Natural killer cell (primary cell): ENCODE data around the gene HPRT1. TPM values are rescaled to one million over a fixed set of nuclear protein-coding genes. Genes with fewer than 3 reads are reported as not detected.

Source experiments
- ATAC-seq, 3 donors: fragments of 150-1000 bp in 2 of 3; fragments of 200-7000 bp in 1 of 3; cut with Tn5 transposase; 1 replicate in 1 of 3; 2 replicates in 2 of 3; pipeline ENCODE4 v1.10.0; 2021; ENCODE audit warnings: mild to moderate bottlenecking in 2 of 3, moderate library complexity in 2 of 3
- DNase-seq, 2 donors: peaks; one replicate each; pipeline versions ENCODE4 v3.0.0 to v3.0.0-alpha.2; 2013 to 2021; ENCODE audit warnings: mixed read lengths in 1 of 2
- H3K27ac ChIP-seq: one replicate; pipeline ENCODE4 v1.5.1; 2013; ENCODE audit warnings: mild to moderate bottlenecking, low read length
- H3K27me3 ChIP-seq: one replicate; pipeline ENCODE4 v1.6.1; 2013; ENCODE audit warnings: low read length; ENCODE audit not compliant: control insufficient read depth, insufficient read depth
- H3K36me3 ChIP-seq: one replicate; pipeline ENCODE4 v1.6.1; 2013; ENCODE audit warnings: low read length; ENCODE audit not compliant: control insufficient read depth, insufficient read depth
- H3K4me1 ChIP-seq: one replicate; pipeline ENCODE4 v1.6.1; 2013; ENCODE audit warnings: low read length; ENCODE audit not compliant: control insufficient read depth, insufficient read depth
- H3K4me3 ChIP-seq: one replicate; pipeline ENCODE4 v1.5.1; 2013; ENCODE audit warnings: low read length
- H3K9me3 ChIP-seq: one replicate; pipeline ENCODE4 v1.6.1; 2013; ENCODE audit warnings: low read length; ENCODE audit not compliant: control insufficient read depth, insufficient read depth
- H3K27ac Mint-ChIP-seq, 2 donors: one replicate each; pipeline ENCODE4 v1.8.0; 2022; ENCODE audit warnings: mild to moderate bottlenecking in 2 of 2, mixed read lengths in 2 of 2, moderate library complexity in 1 of 2
- H3K27me3 Mint-ChIP-seq, 2 donors: one replicate each; pipeline ENCODE4 v1.8.0; 2022; ENCODE audit warnings: low read depth in 2 of 2, mixed read lengths in 2 of 2
- H3K36me3 Mint-ChIP-seq: one replicate; pipeline ENCODE4 v1.8.0; 2022; ENCODE audit warnings: mixed read lengths
- H3K4me1 Mint-ChIP-seq, 2 donors: one replicate each; pipeline ENCODE4 v1.8.0; 2022; ENCODE audit warnings: mixed read lengths in 2 of 2
- H3K4me3 Mint-ChIP-seq: one replicate; pipeline ENCODE4 v1.8.0; 2022; ENCODE audit warnings: mild to moderate bottlenecking, moderate library complexity, mixed read lengths
- H3K9me3 Mint-ChIP-seq, 2 donors: one replicate each; pipeline ENCODE4 v1.8.0; 2022; ENCODE audit warnings: mixed read lengths in 2 of 2
- WGBS: methylation state at CpG from one replicate; pipeline ENCODE4 v1.1.7; 2013; ENCODE audit warnings: missing lambda C conversion rate; ENCODE audit not compliant: insufficient coverage; 5-methylcytosine and 5-hydroxymethylcytosine counted together
- intact Hi-C: fragments of 100-400 bp; cut with micrococcal nuclease; formaldehyde crosslinking; loops from one replicate; pipeline ENCODE4 v1.14.2; 2022
- total RNA-seq, 4 donors: library from RNA; stranded (reverse); fragments of 120-200 nt in 1 of 4; gene quantifications; one replicate each; pipeline versions ENCODE4 v1.2.3 to v1.2.4, GENCODE V29; 2013 to 2022
- TF ChIP-seq, protein P1 (sequence below): fragments of 200-600 bp; IDR thresholded peaks from one replicate; pipeline ENCODE4 v1.8.0; 2022; ENCODE audit warnings: antibody characterized with exemption

Gene HPRT1
- total RNA-seq, 3 donors from 2014 or later (not counting 1 experiment from before 2014, with no cell fraction given): 15.1 to 17.8 (median 17.7) TPM

DNA sequence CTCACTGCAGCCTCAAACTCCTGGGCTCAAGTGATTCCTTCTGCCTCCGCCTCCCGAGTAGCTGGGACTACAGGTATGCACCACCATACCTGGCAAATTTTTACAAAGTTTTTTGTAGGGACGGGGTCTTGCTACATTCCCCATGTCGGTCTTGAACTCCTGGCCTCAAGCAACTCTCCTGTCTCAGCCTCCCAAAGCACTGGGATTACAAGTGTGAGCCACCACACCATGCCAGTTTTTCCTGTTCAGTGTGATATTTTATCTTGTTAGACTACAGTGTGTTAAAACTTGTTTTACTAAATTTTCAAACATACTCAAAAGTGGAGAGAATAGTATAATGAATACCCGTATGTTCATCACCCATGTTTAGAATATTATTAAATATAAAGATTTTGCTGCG, 12.1 kb downstream of the HPRT1 start:
- Mint-ChIP-seq H3K27ac (no peak overlapping the region), H3K36me3 (no peaks in the 10 kb centered on the region), H3K9me3 (no peaks in the 10 kb centered on the region), H3K4me3 (no peak overlapping the region), H3K27me3 (no peaks in the 10 kb centered on the region), H3K4me1 (no peaks in the 10 kb centered on the region)
- 96% methylated on average over 4 of the region's 6 CpGs for WGBS
- no peaks in the 10 kb centered on the region for H3K27me3 ChIP-seq
- no peak overlapping the region for H3K4me3 ChIP-seq
- no peak for DNase-seq
- intact Hi-C loops: no loop called here
- no peaks in the 10 kb centered on the region for H3K4me1 ChIP-seq
- no peak for ATAC-seq
- H3K27ac ChIP-seq: no peak overlapping the region
- peaks cover 2% of the 10 kb centered on the region for H3K36me3 ChIP-seq
- H3K9me3 ChIP-seq: no peaks in the 10 kb centered on the region
- TF ChIP-seq, protein P1, sequence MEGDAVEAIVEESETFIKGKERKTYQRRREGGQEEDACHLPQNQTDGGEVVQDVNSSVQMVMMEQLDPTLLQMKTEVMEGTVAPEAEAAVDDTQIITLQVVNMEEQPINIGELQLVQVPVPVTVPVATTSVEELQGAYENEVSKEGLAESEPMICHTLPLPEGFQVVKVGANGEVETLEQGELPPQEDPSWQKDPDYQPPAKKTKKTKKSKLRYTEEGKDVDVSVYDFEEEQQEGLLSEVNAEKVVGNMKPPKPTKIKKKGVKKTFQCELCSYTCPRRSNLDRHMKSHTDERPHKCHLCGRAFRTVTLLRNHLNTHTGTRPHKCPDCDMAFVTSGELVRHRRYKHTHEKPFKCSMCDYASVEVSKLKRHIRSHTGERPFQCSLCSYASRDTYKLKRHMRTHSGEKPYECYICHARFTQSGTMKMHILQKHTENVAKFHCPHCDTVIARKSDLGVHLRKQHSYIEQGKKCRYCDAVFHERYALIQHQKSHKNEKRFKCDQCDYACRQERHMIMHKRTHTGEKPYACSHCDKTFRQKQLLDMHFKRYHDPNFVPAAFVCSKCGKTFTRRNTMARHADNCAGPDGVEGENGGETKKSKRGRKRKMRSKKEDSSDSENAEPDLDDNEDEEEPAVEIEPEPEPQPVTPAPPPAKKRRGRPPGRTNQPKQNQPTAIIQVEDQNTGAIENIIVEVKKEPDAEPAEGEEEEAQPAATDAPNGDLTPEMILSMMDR: no peak

DNA sequence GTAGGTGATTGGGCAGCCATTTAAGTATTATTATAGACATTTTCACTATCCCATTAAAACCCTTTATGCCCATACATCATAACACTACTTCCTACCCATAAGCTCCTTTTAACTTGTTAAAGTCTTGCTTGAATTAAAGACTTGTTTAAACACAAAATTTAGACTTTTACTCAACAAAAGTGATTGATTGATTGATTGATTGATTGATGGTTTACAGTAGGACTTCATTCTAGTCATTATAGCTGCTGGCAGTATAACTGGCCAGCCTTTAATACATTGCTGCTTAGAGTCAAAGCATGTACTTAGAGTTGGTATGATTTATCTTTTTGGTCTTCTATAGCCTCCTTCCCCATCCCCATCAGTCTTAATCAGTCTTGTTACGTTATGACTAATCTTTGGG, 16.3 kb downstream of the HPRT1 start:
- intact Hi-C loops: no loop called here
- TF ChIP-seq, protein P1: no peak
- Histone ChIP-seq H3K36me3 (peaks cover 2% of the 10 kb centered on the region), H3K4me1 (no peaks in the 10 kb centered on the region), H3K9me3 (no peaks in the 10 kb centered on the region), H3K27ac (no peak overlapping the region), H3K27me3 (no peaks in the 10 kb centered on the region), H3K4me3 (no peak overlapping the region)
- DNase-seq: no peak
- ATAC-seq: no peak
- no peaks in the 10 kb centered on the region for H3K36me3 Mint-ChIP-seq
- H3K4me3 Mint-ChIP-seq: no peak overlapping the region
- H3K27ac Mint-ChIP-seq: no peak overlapping the region
- H3K27me3 Mint-ChIP-seq: no peaks in the 10 kb centered on the region
- H3K9me3 Mint-ChIP-seq: no peaks in the 10 kb centered on the region
- no CpG with 5 or more reads among the region's 1 CpG for WGBS
- H3K4me1 Mint-ChIP-seq: no peaks in the 10 kb centered on the region

DNA sequence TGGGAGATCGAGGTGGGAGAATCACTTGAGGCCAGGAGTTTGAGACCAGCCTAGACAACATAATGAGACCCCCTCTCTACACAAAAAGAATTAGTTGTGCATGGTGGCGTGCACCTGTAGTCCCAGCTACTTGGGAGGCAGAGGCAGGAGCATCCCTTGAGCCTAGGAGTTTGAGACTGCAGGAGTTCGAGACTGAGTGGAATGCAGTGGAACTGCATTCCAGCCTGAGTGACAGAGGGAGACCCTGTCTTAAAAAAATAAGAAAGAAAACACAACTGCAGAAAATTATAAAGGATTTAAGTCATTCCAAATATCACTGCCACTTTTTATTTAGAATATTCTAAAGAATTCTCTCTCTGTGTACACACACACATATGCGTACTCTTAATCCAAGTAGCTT, 18.4 kb downstream of the HPRT1 start:
- no peaks in the 10 kb centered on the region for H3K36me3 Mint-ChIP-seq
- intact Hi-C loops: no loop called here
- Histone ChIP-seq H3K4me3 (no peak overlapping the region), H3K27me3 (no peaks in the 10 kb centered on the region), H3K27ac (no peak overlapping the region), H3K36me3 (peaks cover 2% of the 10 kb centered on the region), H3K9me3 (no peaks in the 10 kb centered on the region), H3K4me1 (no peaks in the 10 kb centered on the region)
- no peaks in the 10 kb centered on the region for H3K27me3 Mint-ChIP-seq
- no peak for ATAC-seq
- H3K27ac Mint-ChIP-seq: no peak overlapping the region
- TF ChIP-seq, protein P1: no peak
- H3K9me3 Mint-ChIP-seq: no peaks in the 10 kb centered on the region
- H3K4me1 Mint-ChIP-seq: no peaks in the 10 kb centered on the region
- 100% methylated on average over 2 of the region's 4 CpGs for WGBS
- no peak for DNase-seq
- no peak overlapping the region for H3K4me3 Mint-ChIP-seq

DNA sequence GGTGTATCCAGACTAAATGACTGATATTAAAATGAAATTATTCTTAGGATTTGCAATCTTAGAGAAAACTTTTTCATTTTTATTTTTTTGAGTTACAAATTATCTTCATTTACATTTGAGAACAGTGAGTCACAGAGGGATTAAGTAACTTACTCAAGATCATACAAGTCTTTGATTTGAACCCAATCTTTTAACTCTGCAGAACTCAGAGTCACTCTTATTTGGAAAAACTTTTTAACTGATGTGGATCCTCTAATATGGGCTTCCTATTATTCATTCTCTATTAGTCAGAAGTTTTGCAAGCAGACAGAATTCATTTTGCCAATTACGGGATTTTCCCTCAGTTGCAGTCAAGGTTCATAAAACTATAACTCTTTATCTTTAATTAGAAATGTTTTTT, 20.1 kb downstream of the HPRT1 start:
- ATAC-seq (no peak), DNase-seq (no peak)
- H3K27me3 Mint-ChIP-seq: no peaks in the 10 kb centered on the region
- TF ChIP-seq, protein P1: no peak
- no peaks in the 10 kb centered on the region for H3K36me3 Mint-ChIP-seq
- no peak overlapping the region for H3K27ac Mint-ChIP-seq
- H3K4me3 ChIP-seq: no peak overlapping the region
- H3K36me3 ChIP-seq: peaks cover 2% of the 10 kb centered on the region
- no peaks in the 10 kb centered on the region for H3K27me3 ChIP-seq
- H3K9me3 ChIP-seq: no peaks in the 10 kb centered on the region
- WGBS: no CpG with 5 or more reads among the region's 1 CpG
- H3K4me1 ChIP-seq: no peaks in the 10 kb centered on the region
- H3K4me3 Mint-ChIP-seq: no peak overlapping the region
- intact Hi-C loops: loop anchor here (5.0 kb wide), 1 partner anchor 282 kb away; no protein-coding TSS in a partner anchor
- H3K27ac ChIP-seq: no peak overlapping the region
- no peaks in the 10 kb centered on the region for H3K9me3 Mint-ChIP-seq
- no peaks in the 10 kb centered on the region for H3K4me1 Mint-ChIP-seq
